Astrocyte of the cerebellum (primary cell): ENCODE results near the gene RPA4.
"Not testable (repeated sequence)": the region's sequence is repeated elsewhere in the genome, so short reads cannot be mapped to it uniquely, and the experiment has no call there.

Experiments used
- DNase-seq: peaks from one replicate; pipeline ENCODE4 v3.0.0-alpha.2; 2011; ENCODE audit warnings: low read depth
- H3K4me3 ChIP-seq: 2 replicates; pipeline ENCODE4 v1.5.1; 2011; ENCODE audit warnings: mild to moderate bottlenecking, low read depth, low read length, moderate library complexity
- CTCF ChIP-seq: IDR thresholded peaks from 2 replicates; pipeline ENCODE4 v1.5.1; 2012; ENCODE audit warnings: low read length, low read depth, moderate library complexity, mild to moderate bottlenecking; ENCODE audit errors: missing control alignments
- in situ Hi-C: cut with HindIII; loops from 2 replicates; pipeline ENCODE4 v1.10.0; 2017; ENCODE audit warnings: low sequenced_read_pairs

RPA4 gene

GRCh38 chrX:96883608-96884007 is at the start of gene RPA4:
Gene RPA4, plus strand, starts transcription at chrX:96883908. Its CDS starts 403 bp downstream, at chrX:96884311.
- H3K4me3 ChIP-seq: no peak within 1 kb of the TSS
- no peak for TF ChIP-seq CTCF
- in situ Hi-C loops: no loop called here
- no peak for DNase-seq

- in situ Hi-C loops: no loop called here
- no peak overlapping the region for H3K4me3 ChIP-seq
- no peak for TF ChIP-seq CTCF
- DNase-seq: no peak
Observed at GRCh38 chrX:96834137-96834536, 49.6 kb upstream of the RPA4 start.

GRCh38 chrX:96835660-96836289 is 47.9 kb upstream of the RPA4 start:
- in situ Hi-C loops: no loop called here
- DNase-seq: no peak
- TF ChIP-seq CTCF: no peak
- no peak overlapping the region for H3K4me3 ChIP-seq

- no peak for TF ChIP-seq CTCF
- no peak overlapping the region for H3K4me3 ChIP-seq
- no peak for DNase-seq
- in situ Hi-C loops: no loop called here
Observed at GRCh38 chrX:96837808-96838207, 45.9 kb upstream of the RPA4 start.

GRCh38 chrX:96838537-96838936 is 45.2 kb upstream of the RPA4 start:
- in situ Hi-C loops: no loop called here
- DNase-seq: no peak
- no peak overlapping the region for H3K4me3 ChIP-seq
- no peak for TF ChIP-seq CTCF

- in situ Hi-C loops: no loop called here
- TF ChIP-seq CTCF: no peak
Observed at GRCh38 chrX:96841325-96841724, 42.4 kb upstream of the RPA4 start.

GRCh38 chrX:96841866-96842265 is 41.8 kb upstream of the RPA4 start:
- in situ Hi-C loops, H3K4me3 ChIP-seq, DNase-seq: not testable (repeated sequence)

More at GRCh38 chrX:96841325-96841724, 42.4 kb upstream of the RPA4 start:
- DNase-seq: no peak
- no peak overlapping the region for H3K4me3 ChIP-seq
